Colonic mucosa (tissue), 4 donors: Measurements from ENCODE around the gene PHLPP2. TPM values are rescaled to one million over a fixed set of nuclear protein-coding genes. Genes with fewer than 3 reads are reported as not detected.

Experiments
- DNase-seq: peaks from one replicate; pipeline ENCODE4 v3.0.0-alpha.2; 2020
- H3K27ac ChIP-seq: fragments of 200-600 bp; one replicate; pipeline ENCODE4 v1.8.0; 2021
- H3K27me3 ChIP-seq: fragments of 200-600 bp; one replicate; pipeline ENCODE4 v1.8.0; 2021
- H3K36me3 ChIP-seq: fragments of 200-600 bp; one replicate; pipeline ENCODE4 v1.8.0; 2021
- H3K4me1 ChIP-seq: fragments of 200-600 bp; one replicate; pipeline ENCODE4 v1.8.0; 2021; ENCODE audit warnings: mild to moderate bottlenecking
- H3K4me3 ChIP-seq: fragments of 200-600 bp; one replicate; pipeline ENCODE4 v1.8.0; 2021
- H3K9ac ChIP-seq, 2 donors: one replicate each; pipeline ENCODE4 v1.7.0; 2013; ENCODE audit warnings: control low read depth in 2 of 2, low read depth in 2 of 2, low read length in 2 of 2
- H3K9me3 ChIP-seq: fragments of 200-600 bp; one replicate; pipeline ENCODE4 v1.8.0; 2021
- intact Hi-C: fragments of 100-400 bp; cut with DNase I; formaldehyde crosslinking; loops from one replicate; pipeline ENCODE4 v1.14.1; 2022
- total RNA-seq, 2 donors: library from RNA; stranded (reverse); fragmentation: NEBNext Ultra II Directional in 1 of 2; extraction: Animal tissue kit (Norgen Biotek cat#: 25700) in 1 of 2; gene quantifications; one replicate each; pipeline ENCODE4 v1.2.1, GENCODE V29; 2021
- TF ChIP-seq, protein P1 (sequence below): fragments of 200-600 bp; IDR thresholded peaks from one replicate; pipeline ENCODE4 v1.8.0; 2022; ENCODE audit warnings: antibody characterized with exemption, mild to moderate bottlenecking
- donor health status: healthy.
- donor health status: DM: no; HTN: no; CAD: no.
- donor health status: DM: no; HTN: no; CAD: no.

Gene PHLPP2
- total RNA-seq, 2 donors from 2014 or later: 23.5 to 53.1 TPM

DNA sequence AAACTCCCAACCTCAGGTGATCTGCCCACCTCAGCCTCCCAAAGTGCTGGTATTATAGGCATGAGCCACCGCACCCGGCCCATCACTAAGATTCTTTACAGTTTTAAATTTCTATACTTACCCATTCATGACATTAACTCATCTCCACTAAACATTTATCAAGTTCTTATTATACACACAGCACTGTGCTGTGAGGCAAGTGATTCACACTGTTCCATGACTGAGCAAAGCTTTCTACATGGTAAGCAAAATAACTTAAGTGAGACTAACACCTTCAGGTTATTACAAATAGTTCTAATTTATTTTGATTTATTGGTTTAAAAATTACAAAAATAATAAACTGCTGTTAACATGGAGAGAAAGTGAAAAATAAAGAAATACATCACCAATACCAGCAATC is 65.0 kb downstream of the PHLPP2 start:
- H3K27ac ChIP-seq: no peak overlapping the region
- TF ChIP-seq, protein P1, sequence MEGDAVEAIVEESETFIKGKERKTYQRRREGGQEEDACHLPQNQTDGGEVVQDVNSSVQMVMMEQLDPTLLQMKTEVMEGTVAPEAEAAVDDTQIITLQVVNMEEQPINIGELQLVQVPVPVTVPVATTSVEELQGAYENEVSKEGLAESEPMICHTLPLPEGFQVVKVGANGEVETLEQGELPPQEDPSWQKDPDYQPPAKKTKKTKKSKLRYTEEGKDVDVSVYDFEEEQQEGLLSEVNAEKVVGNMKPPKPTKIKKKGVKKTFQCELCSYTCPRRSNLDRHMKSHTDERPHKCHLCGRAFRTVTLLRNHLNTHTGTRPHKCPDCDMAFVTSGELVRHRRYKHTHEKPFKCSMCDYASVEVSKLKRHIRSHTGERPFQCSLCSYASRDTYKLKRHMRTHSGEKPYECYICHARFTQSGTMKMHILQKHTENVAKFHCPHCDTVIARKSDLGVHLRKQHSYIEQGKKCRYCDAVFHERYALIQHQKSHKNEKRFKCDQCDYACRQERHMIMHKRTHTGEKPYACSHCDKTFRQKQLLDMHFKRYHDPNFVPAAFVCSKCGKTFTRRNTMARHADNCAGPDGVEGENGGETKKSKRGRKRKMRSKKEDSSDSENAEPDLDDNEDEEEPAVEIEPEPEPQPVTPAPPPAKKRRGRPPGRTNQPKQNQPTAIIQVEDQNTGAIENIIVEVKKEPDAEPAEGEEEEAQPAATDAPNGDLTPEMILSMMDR: no peak
- H3K4me1 ChIP-seq: no peaks in the 10 kb centered on the region
- H3K36me3 ChIP-seq: no peaks in the 10 kb centered on the region
- no peak overlapping the region for H3K9ac ChIP-seq
- no peak overlapping the region for H3K4me3 ChIP-seq
- no peaks in the 10 kb centered on the region for H3K27me3 ChIP-seq
- intact Hi-C loops: no loop called here
- no peaks in the 10 kb centered on the region for H3K9me3 ChIP-seq
- no peak for DNase-seq

DNA sequence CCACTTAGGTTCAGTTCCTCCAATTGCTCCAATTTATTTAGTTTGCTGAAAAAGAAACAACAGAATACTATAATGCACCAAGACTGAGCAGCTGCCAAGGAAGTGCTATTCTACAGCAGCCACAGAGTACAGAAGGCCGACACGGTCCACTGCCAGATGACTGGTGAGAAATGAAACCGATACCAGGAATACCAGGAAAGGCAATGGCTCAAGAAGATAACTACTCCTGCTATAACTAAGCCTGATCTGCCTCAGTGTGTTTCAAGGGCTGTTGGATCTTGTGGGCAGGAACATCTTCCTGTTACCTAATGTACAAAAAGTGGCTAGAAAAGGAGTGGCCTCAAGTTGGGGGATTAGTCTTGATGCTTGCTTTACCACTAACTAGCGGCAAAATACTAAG is 65.7 kb downstream of the PHLPP2 start:
- Histone ChIP-seq H3K4me1 (no peaks in the 10 kb centered on the region), H3K9ac (no peak overlapping the region), H3K9me3 (no peaks in the 10 kb centered on the region), H3K27ac (no peak overlapping the region), H3K27me3 (no peaks in the 10 kb centered on the region), H3K4me3 (no peak overlapping the region), H3K36me3 (no peaks in the 10 kb centered on the region)
- intact Hi-C loops: no loop called here
- no peak for DNase-seq
- TF ChIP-seq, protein P1: no peak

DNA sequence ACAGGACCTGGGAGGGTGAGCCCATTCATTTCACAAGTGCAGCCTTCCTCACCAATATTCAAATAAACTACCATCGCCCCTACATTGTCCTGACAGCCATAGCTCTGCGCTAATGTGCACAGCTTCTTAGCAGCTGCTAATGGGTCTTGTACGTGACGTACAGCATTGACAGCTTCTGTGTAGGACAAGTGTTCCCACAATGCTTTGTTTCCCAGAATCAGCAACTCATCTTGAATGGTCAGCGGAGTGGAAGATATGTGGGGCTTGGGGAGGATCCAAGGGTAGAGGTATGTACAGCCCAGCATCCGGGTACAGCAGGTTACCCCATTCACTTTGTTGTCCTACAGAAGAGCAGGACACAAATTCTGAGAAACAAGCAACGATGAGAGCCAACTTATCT is 74.8 kb downstream of the PHLPP2 start:
- TF ChIP-seq, protein P1: no peak
- no peaks in the 10 kb centered on the region for H3K4me1 ChIP-seq
- intact Hi-C loops: no loop called here
- H3K9ac ChIP-seq: no peak overlapping the region
- H3K27me3 ChIP-seq: no peaks in the 10 kb centered on the region
- peaks cover 9% of the 10 kb centered on the region for H3K36me3 ChIP-seq
- no peak overlapping the region for H3K27ac ChIP-seq
- no peaks in the 10 kb centered on the region for H3K9me3 ChIP-seq
- DNase-seq: no peak
- H3K4me3 ChIP-seq: no peak overlapping the region

DNA sequence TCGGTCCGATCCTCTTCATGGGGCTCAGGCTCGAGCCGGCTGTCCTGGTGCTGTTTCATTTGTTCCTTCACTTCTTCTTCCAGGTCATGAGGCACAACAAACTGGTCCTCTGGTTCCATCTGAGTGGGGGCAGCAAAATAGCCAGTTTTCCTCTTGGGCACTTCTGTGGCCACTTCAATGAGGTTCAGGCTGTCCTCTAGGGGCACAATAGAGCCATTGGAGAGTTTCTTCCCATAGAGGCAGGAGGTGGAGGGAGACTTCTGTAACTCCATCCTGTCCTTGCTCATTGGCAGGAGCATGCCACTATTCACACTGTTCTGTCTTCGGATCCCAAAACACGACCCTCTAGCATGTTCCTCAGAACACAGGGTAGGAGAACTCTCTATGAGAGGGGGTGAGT is 75.6 kb downstream of the PHLPP2 start:
- Histone ChIP-seq H3K27ac (no peak overlapping the region), H3K4me1 (no peaks in the 10 kb centered on the region), H3K36me3 (peaks cover 9% of the 10 kb centered on the region), H3K27me3 (no peaks in the 10 kb centered on the region), H3K9me3 (no peaks in the 10 kb centered on the region), H3K9ac (no peak overlapping the region), H3K4me3 (no peak overlapping the region)
- TF ChIP-seq, protein P1: peak; percentile 18
- no peak for DNase-seq
- intact Hi-C loops: no loop called here

DNA sequence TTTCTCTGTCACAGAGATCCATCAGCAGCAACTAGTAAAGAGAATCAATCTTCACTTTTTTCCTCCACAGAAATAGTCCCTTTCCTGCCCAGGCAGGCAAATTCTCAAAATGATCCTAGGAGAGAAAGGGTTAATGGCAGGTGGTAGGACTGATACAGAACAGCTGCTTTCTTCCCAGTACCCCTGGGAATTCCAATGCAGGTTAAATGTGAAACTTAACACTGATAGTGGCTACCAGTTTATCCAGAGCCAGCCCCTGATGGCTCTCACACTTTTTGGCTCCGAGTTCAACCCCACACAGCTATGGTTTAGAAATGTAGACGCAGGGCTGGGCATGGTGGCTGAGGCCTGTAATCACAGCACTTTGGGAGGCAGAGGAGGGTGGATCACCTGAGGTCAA is 76.3 kb downstream of the PHLPP2 start:
- no peaks in the 10 kb centered on the region for H3K9me3 ChIP-seq
- intact Hi-C loops: no loop called here
- H3K27ac ChIP-seq: no peak overlapping the region
- no peak overlapping the region for H3K9ac ChIP-seq
- DNase-seq: no peak
- H3K27me3 ChIP-seq: no peaks in the 10 kb centered on the region
- TF ChIP-seq, protein P1: no peak
- H3K4me1 ChIP-seq: no peaks in the 10 kb centered on the region
- H3K4me3 ChIP-seq: no peak overlapping the region
- H3K36me3 ChIP-seq: peaks cover 9% of the 10 kb centered on the region

DNA sequence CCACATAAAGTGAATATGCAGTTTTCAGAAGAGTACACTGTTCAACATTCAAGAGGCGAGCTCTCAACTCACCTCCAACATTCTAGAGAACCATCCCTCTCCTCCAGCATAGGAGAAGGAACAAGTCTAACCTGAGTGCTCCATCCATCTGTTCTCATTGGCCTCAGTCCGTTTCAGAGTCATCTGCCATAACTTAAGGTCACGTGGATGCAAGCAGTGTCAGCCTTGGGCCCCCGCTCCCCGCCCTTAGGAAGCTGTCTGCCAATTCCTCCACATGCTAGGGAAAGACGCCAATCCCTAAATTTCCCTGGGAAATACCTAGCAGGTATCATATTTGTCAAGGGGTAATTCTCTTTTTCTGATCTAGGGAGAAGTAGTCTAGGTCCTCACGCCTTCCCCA is 77.1 kb downstream of the PHLPP2 start:
- H3K4me1 ChIP-seq: no peaks in the 10 kb centered on the region
- no peak overlapping the region for H3K4me3 ChIP-seq
- no peak overlapping the region for H3K9ac ChIP-seq
- TF ChIP-seq, protein P1: no peak
- no peak overlapping the region for H3K27ac ChIP-seq
- no peaks in the 10 kb centered on the region for H3K27me3 ChIP-seq
- DNase-seq: no peak
- no peaks in the 10 kb centered on the region for H3K9me3 ChIP-seq
- intact Hi-C loops: loop anchor here (2.0 kb wide), 1 partner anchor 17 kb away; no protein-coding TSS in a partner anchor
- peaks cover 9% of the 10 kb centered on the region for H3K36me3 ChIP-seq
